ENCODE measurements around the gene GPRIN1.

GRCh38 chr5:176610435-176610773, 448 bp upstream of the GPRIN1 start:
- no peak for TF ChIP-seq POLR2AphosphoS5 (IDR thresholded peaks at IDR 0.05; ENCODE audit: low read depth, low read length)
- no peak for TF ChIP-seq POLR2A (IDR thresholded peaks at IDR 0.05; ENCODE audit: low read depth, low read length)
- TF ChIP-seq TAF1 (IDR thresholded peaks at IDR 0.05; ENCODE audit: low read depth, low read length) = no peak
- no peak for TF ChIP-seq PAX5 (IDR thresholded peaks at IDR 0.05; ENCODE audit: insufficient read depth, low read length, severe bottlenecking)
- TF ChIP-seq SPI1 (IDR thresholded peaks at IDR 0.05; ENCODE audit: low read depth, low read length) = no peak
